ENCODE measurements around the gene NFKBIB. TPM values are rescaled to one million over a fixed set of nuclear protein-coding genes. Genes with fewer than 3 reads are reported as not detected.

NFKBIB gene
- total RNA-seq, 1 experiment from 2014 or later = 51.2 TPM

- Histone ChIP-seq H3K4me2 (ENCODE audit: low read length) (no peak overlapping the region), H4K20me1 (ENCODE audit: insufficient read depth) (no peaks in the 10 kb centered on the region), H3K4me3 (replicated peaks in 1 of 2; ENCODE audit: low read depth in 1 of 2, low read length in 2 of 2) (no peak overlapping the region), H3K27ac (ENCODE audit: low read depth, low read length) (no peak overlapping the region), H3K27me3 (ENCODE audit: insufficient read depth, low read length) (no peaks in the 10 kb centered on the region), H3K9ac (ENCODE audit: low read length) (no peak overlapping the region), H3K4me1 (ENCODE audit: control insufficient read depth in 1 of 2, insufficient read depth in 2 of 2, low read length in 2 of 2) (peaks cover 3 to 20% of the 10 kb centered on the region in 2 experiments; a peak in 3 of 4 replicates), H3K79me2 (ENCODE audit: insufficient read depth, low read length) (no peaks in the 10 kb centered on the region), H2AFZ (ENCODE audit: low read depth, low read length, poor library complexity, severe bottlenecking) (no peak overlapping the region), H3K36me3 (ENCODE audit: control insufficient read depth in 1 of 2, insufficient read depth in 2 of 2, low read length in 2 of 2) (no peaks in the 10 kb centered on the region), H3K9me3 (ENCODE audit: control insufficient read depth in 1 of 2, insufficient read depth in 1 of 2, low read depth in 1 of 2, low read length in 2 of 2) (no peaks in the 10 kb centered on the region), H3K9me2 (ENCODE audit: insufficient read depth) (no peaks in the 10 kb centered on the region)
- no TSS peak for BruUV-seq (replicated peaks)
- intact Hi-C loops (cut with micrococcal nuclease) = no loop called here
- no peak for DNase-seq (ENCODE audit: low read depth, low spot score)
- RAD21 ChIA-PET (ENCODE audit: low non-redundant PET in 1 of 2, low total read pairs in 2 of 2, uncharacterized antibody in 2 of 2, unreplicated experiment in 2 of 2) = no interaction called here
- TF ChIP-seq POLR2A (IDR thresholded peaks at IDR 0.05; ENCODE audit: borderline replicate concordance, extremely low read depth, insufficient read depth, insufficient read length) = no peak
- TF ChIP-seq ATF3 (IDR thresholded peaks at IDR 0.05) = no peak
- TF ChIP-seq YY1 (IDR thresholded peaks at IDR 0.05; ENCODE audit: extremely low read depth, insufficient replicate concordance, low read depth, low read length) = no peak
- no peak for TF ChIP-seq ZFX (IDR thresholded peaks at IDR 0.05)
- no peak for ATAC-seq
- POLR2A ChIA-PET = interaction anchor here (1.1 to 2.5 kb wide), 3 partner anchors 10 to 40 kb away, joined by 3 to 12 read pairs (median 6); partner anchors contain the start of gene RINL
- CTCF ChIA-PET = no interaction called here
These were observed 37.3 kb upstream of the NFKBIB start for GRCh38 chr19:38862321-38863059.

GRCh38 chr19:38867171-38867780 lies 32.5 kb upstream of the NFKBIB start:
- no peak overlapping the region for H3K4me3 ChIP-seq (replicated peaks in 1 of 2; ENCODE audit: low read depth in 1 of 2, low read length in 2 of 2)
- no peaks in the 10 kb centered on the region for H4K20me1 ChIP-seq (ENCODE audit: insufficient read depth)
- no TSS peak for BruUV-seq (replicated peaks)
- H2AFZ ChIP-seq (ENCODE audit: low read depth, low read length, poor library complexity, severe bottlenecking) = no peak overlapping the region
- H3K79me2 ChIP-seq (ENCODE audit: insufficient read depth, low read length) = no peaks in the 10 kb centered on the region
- peaks cover 3 to 19% of the 10 kb centered on the region in 2 experiments; a peak in 3 of 4 replicates for H3K4me1 ChIP-seq (ENCODE audit: control insufficient read depth in 1 of 2, insufficient read depth in 2 of 2, low read length in 2 of 2)
- H3K27me3 ChIP-seq (ENCODE audit: insufficient read depth, low read length) = no peaks in the 10 kb centered on the region
- H3K27ac ChIP-seq (ENCODE audit: low read depth, low read length) = no peak overlapping the region
- no peaks in the 10 kb centered on the region for H3K9me3 ChIP-seq (ENCODE audit: control insufficient read depth in 1 of 2, insufficient read depth in 1 of 2, low read depth in 1 of 2, low read length in 2 of 2)
- H3K9me2 ChIP-seq (ENCODE audit: insufficient read depth) = no peaks in the 10 kb centered on the region
- no peak overlapping the region for H3K9ac ChIP-seq (ENCODE audit: low read length)
- intact Hi-C loops (cut with micrococcal nuclease) = no loop called here
- POLR2A ChIA-PET = no interaction called here
- no peak for ATAC-seq
- DNase-seq (ENCODE audit: low read depth, low spot score) = no peak
- RAD21 ChIA-PET (ENCODE audit: low non-redundant PET in 1 of 2, low total read pairs in 2 of 2, uncharacterized antibody in 2 of 2, unreplicated experiment in 2 of 2) = no interaction called here
- CTCF ChIA-PET = interaction anchor here (2.0 kb wide), 1 partner anchor 20 kb away, joined by 5 read pairs; no protein-coding TSS in a partner anchor
- H3K36me3 ChIP-seq (ENCODE audit: control insufficient read depth in 1 of 2, insufficient read depth in 2 of 2, low read length in 2 of 2) = no peaks in the 10 kb centered on the region
- no peak overlapping the region for H3K4me2 ChIP-seq (ENCODE audit: low read length)
- no peak for TF ChIP-seq SP1 (IDR thresholded peaks at IDR 0.05; ENCODE audit: low read depth)
- TF ChIP-seq CEBPB (IDR thresholded peaks at IDR 0.05; ENCODE audit: low read depth) = no peak
- TF ChIP-seq SRF (IDR thresholded peaks at IDR 0.05; ENCODE audit: low read depth) = no peak
- no peak for TF ChIP-seq MAX (IDR thresholded peaks at IDR 0.05)
- no peak for TF ChIP-seq EZH2phosphoT487 (IDR thresholded peaks at IDR 0.05; ENCODE audit: borderline replicate concordance)
- TF ChIP-seq EGR1 (IDR thresholded peaks at IDR 0.05; ENCODE audit: low read depth) = no peak
- no peak for TF ChIP-seq YY1 (IDR thresholded peaks at IDR 0.05; ENCODE audit: extremely low read depth, insufficient replicate concordance, low read depth, low read length)
- TF ChIP-seq POLR2A (IDR thresholded peaks at IDR 0.05; ENCODE audit: borderline replicate concordance, extremely low read depth, insufficient read depth, insufficient read length) = no peak
- no peak for TF ChIP-seq ATF3 (IDR thresholded peaks at IDR 0.05)
- no peak for TF ChIP-seq ZFX (IDR thresholded peaks at IDR 0.05)
- TF ChIP-seq ZNF274 (IDR thresholded peaks at IDR 0.05; ENCODE audit: low read depth, low read length) = no peak
- no peak for TF ChIP-seq FOSL1 (IDR thresholded peaks at IDR 0.05; ENCODE audit: low read depth)
- no peak for TF ChIP-seq ZBTB33 (IDR thresholded peaks at IDR 0.05; ENCODE audit: extremely low read depth, insufficient replicate concordance, low read length)
